SK-N-MC (cell line): Measurements from ENCODE around the gene CDKN1B.
A peak's percentile ranks its signal among the peaks of the same experiment; 100 is the strongest.

Experiments used
- DNase-seq: peaks from one replicate; pipeline ENCODE4 v3.0.0-alpha.2; 2011; ENCODE audit warnings: low read depth, low spot score
- H3K27ac ChIP-seq: fragments of 200-600 bp; sonication (generic); 2 replicates; pipeline ENCODE4 v1.5.1; 2016; ENCODE audit warnings: mixed run types
- H3K36me3 ChIP-seq: fragments of 200-600 bp; sonication (generic); 2 replicates; pipeline ENCODE4 v1.6.1; 2017; ENCODE audit warnings: antibody characterized with exemption, low read length, mixed read lengths; ENCODE audit not compliant: insufficient read depth
- H3K4me3 ChIP-seq: fragments of 200-600 bp; sonication (generic); 2 replicates; pipeline ENCODE4 v1.5.1; 2016
- H3K9ac ChIP-seq: fragments of 200-600 bp; sonication (generic); 2 replicates; pipeline ENCODE4 v1.8.0; 2017; ENCODE audit warnings: mixed run types, mixed read lengths; ENCODE audit not compliant: insufficient read length
- H3K9me3 ChIP-seq: fragments of 200-600 bp; sonication (generic); 2 replicates; pipeline ENCODE4 v1.6.1; 2017; ENCODE audit warnings: low read depth, mild to moderate bottlenecking, antibody characterized with exemption, low read length, moderate library complexity, mixed read lengths
- EZH2 ChIP-seq: fragments of 200-600 bp; sonication (generic); IDR thresholded peaks from one replicate; pipeline ENCODE4 v1.6.1; 2017; ENCODE audit warnings: antibody characterized with exemption
- FOXP2 ChIP-seq: optimal IDR thresholded peaks from 2 replicates; pipeline ENCODE3; 2011; ENCODE audit warnings: mild to moderate bottlenecking, moderate library complexity; ENCODE audit not compliant: insufficient read depth; ENCODE audit errors: extremely low read length, control extremely low read depth
- POLR2AphosphoS5 ChIP-seq: IDR thresholded peaks from 2 replicates; pipeline ENCODE4 v1.6.1; 2012; ENCODE audit warnings: mild to moderate bottlenecking, low read depth, low read length, borderline replicate concordance

Gene CDKN1B

DNA sequence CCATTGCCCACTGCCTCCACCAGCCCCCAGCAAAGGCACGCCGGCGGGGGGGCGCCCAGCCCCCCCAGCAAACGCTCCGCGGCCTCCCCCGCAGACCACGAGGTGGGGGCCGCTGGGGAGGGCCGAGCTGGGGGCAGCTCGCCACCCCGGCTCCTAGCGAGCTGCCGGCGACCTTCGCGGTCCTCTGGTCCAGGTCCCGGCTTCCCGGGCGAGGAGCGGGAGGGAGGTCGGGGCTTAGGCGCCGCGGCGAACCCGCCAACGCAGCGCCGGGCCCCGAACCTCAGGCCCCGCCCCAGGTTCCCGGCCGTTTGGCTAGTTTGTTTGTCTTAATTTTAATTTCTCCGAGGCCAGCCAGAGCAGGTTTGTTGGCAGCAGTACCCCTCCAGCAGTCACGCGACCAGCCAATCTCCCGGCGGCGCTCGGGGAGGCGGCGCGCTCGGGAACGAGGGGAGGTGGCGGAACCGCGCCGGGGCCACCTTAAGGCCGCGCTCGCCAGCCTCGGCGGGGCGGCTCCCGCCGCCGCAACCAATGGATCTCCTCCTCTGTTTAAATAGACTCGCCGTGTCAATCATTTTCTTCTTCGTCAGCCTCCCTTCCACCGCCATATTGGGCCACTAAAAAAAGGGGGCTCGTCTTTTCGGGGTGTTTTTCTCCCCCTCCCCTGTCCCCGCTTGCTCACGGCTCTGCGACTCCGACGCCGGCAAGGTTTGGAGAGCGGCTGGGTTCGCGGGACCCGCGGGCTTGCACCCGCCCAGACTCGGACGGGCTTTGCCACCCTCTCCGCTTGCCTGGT, at the start of gene CDKN1B:
TSS of gene CDKN1B (plus strand) at position 576 of the 793 bp plus-strand sequence. CDS start 472 bp downstream, outside the sequence.
- TF ChIP-seq EZH2 (no peak), FOXP2 (peak; percentile 20), POLR2AphosphoS5 (peak; percentile 82)
- peak within 1 kb of the TSS; percentile 86 for H3K27ac ChIP-seq
- H3K9ac ChIP-seq: peak within 1 kb of the TSS; percentile 98
- H3K9me3 ChIP-seq: no peaks in the 10 kb centered on the region
- peak within 1 kb of the TSS; percentile 97 for H3K4me3 ChIP-seq
- DNase-seq: no peak
- peaks cover 29% of the 10 kb centered on the region for H3K36me3 ChIP-seq

DNA sequence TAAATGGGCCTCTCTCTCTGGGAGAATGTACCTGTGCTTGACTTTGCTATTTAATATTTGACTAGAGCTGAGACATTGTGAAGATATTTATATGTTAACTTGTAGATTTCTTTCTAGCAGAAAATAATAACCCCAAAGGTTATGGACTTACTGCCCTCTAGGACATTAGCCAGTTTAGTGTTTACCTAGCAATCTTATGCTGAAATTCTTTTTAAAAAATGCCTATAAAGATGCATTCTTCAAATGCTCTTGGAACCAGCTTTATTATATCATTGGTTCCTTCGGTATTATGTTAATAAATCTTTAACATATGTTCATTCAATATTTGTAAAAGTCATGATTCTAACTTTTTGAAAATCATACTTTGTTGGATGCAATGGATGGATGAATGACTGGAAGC, 49.2 kb upstream of the CDKN1B start:
- H3K9ac ChIP-seq: no peak overlapping the region
- H3K27ac ChIP-seq: no peak overlapping the region
- no peak for DNase-seq
- TF ChIP-seq POLR2AphosphoS5 (no peak), EZH2 (no peak), FOXP2 (no peak)
- no peaks in the 10 kb centered on the region for H3K9me3 ChIP-seq
- no peaks in the 10 kb centered on the region for H3K36me3 ChIP-seq
- no peak overlapping the region for H3K4me3 ChIP-seq

DNA sequence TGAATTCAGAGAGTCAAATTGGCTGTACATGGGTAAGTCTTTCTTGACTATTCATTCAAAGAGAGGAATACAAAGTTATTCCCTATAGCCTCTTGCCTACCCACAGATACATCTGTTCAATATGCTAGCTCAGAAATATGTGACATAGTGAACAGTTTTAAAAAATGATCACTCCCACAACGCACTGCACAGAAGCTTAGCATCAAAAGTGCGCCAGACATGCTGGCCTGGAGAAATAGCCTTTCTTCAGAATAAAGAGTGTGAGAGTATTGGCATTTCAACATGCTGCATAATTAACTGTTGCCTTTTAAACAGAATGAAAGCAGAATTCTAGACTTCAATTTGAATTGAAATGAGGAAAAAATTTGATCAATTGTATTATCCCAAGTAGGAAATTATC, 48.1 kb upstream of the CDKN1B start:
- Histone ChIP-seq H3K9me3 (no peaks in the 10 kb centered on the region), H3K9ac (no peak overlapping the region), H3K27ac (no peak overlapping the region), H3K4me3 (no peak overlapping the region), H3K36me3 (no peaks in the 10 kb centered on the region)
- TF ChIP-seq EZH2 (no peak), FOXP2 (no peak), POLR2AphosphoS5 (no peak)
- DNase-seq: no peak

DNA sequence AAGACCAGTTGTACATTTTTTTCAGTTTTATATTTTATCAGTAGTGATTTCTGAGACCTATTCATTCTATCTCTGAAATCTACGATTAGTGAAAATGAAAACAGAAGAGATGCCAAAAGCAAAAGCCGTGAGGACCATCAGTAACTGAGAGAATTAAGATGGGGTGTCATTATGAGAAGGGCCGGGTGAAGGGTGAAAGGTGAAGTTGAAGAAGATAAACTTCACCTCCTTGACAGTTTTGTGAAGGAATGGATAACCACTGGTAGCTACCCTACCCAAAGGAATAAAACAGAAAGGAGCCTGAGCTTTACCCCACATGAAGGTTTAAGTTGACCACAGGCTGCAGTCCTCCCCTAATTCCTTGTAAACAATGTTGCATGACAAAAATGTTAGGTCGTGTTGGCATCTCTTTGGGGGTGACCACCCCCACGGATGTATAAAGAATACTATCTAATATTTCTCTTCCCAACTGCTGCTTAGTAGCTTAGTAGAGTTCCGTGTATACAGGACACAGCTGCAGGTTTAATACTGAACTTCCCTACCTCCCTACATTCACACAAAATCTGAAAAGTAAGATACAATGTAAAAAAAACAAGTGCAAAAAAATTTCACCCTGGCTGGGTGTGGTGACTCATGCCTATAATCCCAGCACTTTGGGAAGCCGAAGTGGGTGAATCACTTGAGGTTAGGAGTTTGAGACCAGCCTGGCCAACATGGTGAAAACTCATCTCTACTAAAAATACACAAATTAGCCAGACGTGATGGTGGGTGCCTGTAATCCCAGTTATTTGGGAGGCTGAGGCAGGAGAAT, 45.1 kb upstream of the CDKN1B start:
- H3K9me3 ChIP-seq: no peaks in the 10 kb centered on the region
- no peak overlapping the region for H3K27ac ChIP-seq
- H3K4me3 ChIP-seq: no peak overlapping the region
- TF ChIP-seq POLR2AphosphoS5: no peak
- no peak for TF ChIP-seq FOXP2
- no peak for TF ChIP-seq EZH2
- no peak overlapping the region for H3K9ac ChIP-seq
- no peaks in the 10 kb centered on the region for H3K36me3 ChIP-seq
- no peak for DNase-seq

DNA sequence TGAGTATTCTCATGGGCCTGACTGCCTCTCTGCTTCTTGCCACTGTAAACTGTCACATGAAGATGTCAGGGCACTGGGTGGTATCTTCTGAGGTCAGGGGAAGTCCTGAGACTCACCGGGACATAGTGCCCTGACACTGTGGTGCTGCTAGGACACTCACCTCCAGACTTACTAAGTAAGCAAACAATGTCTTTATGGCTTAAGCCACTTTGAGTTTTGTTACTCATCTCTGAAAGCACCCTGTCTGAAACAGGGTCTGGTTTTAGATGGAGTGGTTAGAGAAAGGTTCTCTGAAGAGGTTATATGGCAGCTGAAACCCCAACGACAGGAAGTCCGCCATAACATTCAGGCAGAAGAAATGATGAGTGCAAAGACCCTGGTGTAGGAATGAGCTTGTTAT, 43.9 kb upstream of the CDKN1B start:
- Histone ChIP-seq H3K4me3 (no peak overlapping the region), H3K9me3 (no peaks in the 10 kb centered on the region), H3K27ac (no peak overlapping the region), H3K9ac (no peak overlapping the region), H3K36me3 (no peaks in the 10 kb centered on the region)
- DNase-seq: no peak
- TF ChIP-seq FOXP2 (no peak), POLR2AphosphoS5 (no peak), EZH2 (no peak)

DNA sequence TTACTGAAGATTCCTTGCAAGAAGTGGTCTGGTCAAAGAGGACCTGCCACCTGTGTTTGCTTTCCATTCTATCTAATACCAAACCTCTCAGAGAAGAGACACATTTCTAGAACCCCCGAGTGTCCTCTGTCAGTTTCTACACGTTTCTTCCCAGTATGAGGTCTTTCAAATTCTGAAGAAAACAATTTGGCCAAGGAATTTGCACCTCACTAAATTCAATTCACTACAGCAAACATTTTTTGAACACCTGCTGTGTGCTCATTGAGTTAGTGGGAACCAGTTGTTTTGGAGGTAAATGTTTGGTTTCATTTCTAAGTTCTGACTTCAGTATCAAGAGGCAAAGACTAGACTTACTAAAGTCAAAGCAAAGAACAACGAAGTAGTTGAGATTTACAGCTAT, 40.6 kb upstream of the CDKN1B start:
- H3K27ac ChIP-seq: no peak overlapping the region
- TF ChIP-seq POLR2AphosphoS5 (no peak), FOXP2 (no peak), EZH2 (no peak)
- no peak overlapping the region for H3K9ac ChIP-seq
- H3K36me3 ChIP-seq: no peaks in the 10 kb centered on the region
- H3K4me3 ChIP-seq: no peak overlapping the region
- no peaks in the 10 kb centered on the region for H3K9me3 ChIP-seq
- DNase-seq: no peak

DNA sequence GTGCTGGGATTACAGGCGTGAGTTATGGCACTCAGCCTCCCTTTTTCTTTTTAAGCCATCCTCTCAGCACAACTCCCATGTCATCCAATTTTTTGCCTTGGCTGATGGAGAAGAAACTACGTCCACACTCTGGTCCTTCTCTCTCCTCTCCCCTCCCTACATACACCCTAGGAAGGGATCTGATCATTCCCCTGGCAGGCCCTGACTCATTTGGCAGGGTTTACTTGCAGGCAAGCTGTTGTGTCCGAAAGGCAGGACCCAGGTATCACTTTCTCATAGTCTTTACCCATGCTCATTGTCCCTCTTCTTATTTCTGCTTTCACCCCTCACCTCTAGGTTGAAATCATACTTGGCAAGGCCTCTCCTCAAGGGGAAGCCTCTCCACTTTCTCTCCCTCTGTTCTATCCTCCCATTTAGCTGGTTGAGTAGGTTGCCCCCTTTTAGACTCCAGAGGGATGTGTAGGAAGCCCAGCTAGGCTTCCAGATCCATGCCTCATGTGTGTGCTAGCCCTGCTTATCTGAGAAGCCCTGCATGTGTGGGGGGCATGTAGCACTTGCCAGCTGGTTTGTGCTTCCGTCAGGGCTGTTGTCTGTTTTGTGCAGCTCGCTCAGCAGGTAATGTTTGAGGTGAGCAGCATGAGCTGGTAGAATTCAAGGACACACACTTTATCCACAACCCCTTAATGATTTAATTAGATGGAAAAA, 36.0 kb upstream of the CDKN1B start:
- Histone ChIP-seq H3K36me3 (no peaks in the 10 kb centered on the region), H3K9ac (no peak overlapping the region), H3K27ac (no peak overlapping the region), H3K4me3 (no peak overlapping the region), H3K9me3 (no peaks in the 10 kb centered on the region)
- DNase-seq: no peak
- TF ChIP-seq POLR2AphosphoS5: no peak
- TF ChIP-seq EZH2: no peak
- TF ChIP-seq FOXP2: no peak

DNA sequence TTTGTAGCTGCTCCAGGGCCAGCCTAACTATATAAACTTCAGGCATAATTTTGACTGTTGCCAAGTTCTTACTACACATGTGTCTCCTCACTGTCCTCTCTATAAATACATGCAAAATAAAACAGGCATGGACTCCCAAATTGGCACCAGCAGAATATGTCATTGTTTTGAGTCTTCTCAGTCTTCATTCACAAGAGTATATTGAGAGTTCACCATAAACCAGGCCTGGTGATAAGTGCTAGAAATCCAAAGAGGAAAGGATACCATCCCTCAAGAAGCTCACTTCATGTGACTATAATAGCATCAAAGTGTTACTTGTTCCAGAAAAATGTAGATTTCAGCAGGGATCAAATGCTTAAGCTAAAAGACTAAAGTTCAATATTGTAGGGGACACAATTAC, 34.9 kb upstream of the CDKN1B start:
- TF ChIP-seq FOXP2 (no peak), EZH2 (no peak), POLR2AphosphoS5 (no peak)
- no peaks in the 10 kb centered on the region for H3K36me3 ChIP-seq
- H3K9me3 ChIP-seq: no peaks in the 10 kb centered on the region
- H3K9ac ChIP-seq: no peak overlapping the region
- no peak overlapping the region for H3K4me3 ChIP-seq
- no peak overlapping the region for H3K27ac ChIP-seq
- DNase-seq: no peak
